Mucosa of descending colon (tissue), 3 donors: Measurements from ENCODE around the gene ATP1B1. TPM values are rescaled to one million over a fixed set of nuclear protein-coding genes. Genes with fewer than 3 reads are reported as not detected.

Experiments
- ATAC-seq: fragments of 200-7000 bp; cut with Tn5 transposase; one replicate; pipeline ENCODE4 v1.9.1; 2020; ENCODE audit warnings: mild to moderate bottlenecking, moderate library complexity
- DNase-seq, 3 donors: peaks; one replicate each; pipeline ENCODE4 v3.0.0-alpha.2; 2020
- H3K36me3 ChIP-seq: fragments of 200-600 bp; one replicate; pipeline ENCODE4 v1.8.0; 2021; ENCODE audit warnings: low read depth, mild to moderate bottlenecking
- H3K4me1 ChIP-seq: fragments of 200-600 bp; one replicate; pipeline ENCODE4 v1.8.0; 2021; ENCODE audit warnings: low read depth, mild to moderate bottlenecking
- H3K4me3 ChIP-seq: fragments of 200-600 bp; one replicate; pipeline ENCODE4 v1.8.0; 2021; ENCODE audit warnings: mild to moderate bottlenecking
- H3K9me3 ChIP-seq: fragments of 200-600 bp; one replicate; pipeline ENCODE4 v1.8.0; 2021; ENCODE audit warnings: mild to moderate bottlenecking
- intact Hi-C, 2 donors: fragments of 100-400 bp; cut with DNase I in 1 of 2; cut with micrococcal nuclease in 1 of 2; formaldehyde crosslinking; loops; one replicate each; pipeline versions ENCODE4 v1.11.0 to v1.11.1; 2022; cut with DNase I, micrococcal nuclease
- total RNA-seq, 3 donors: library from RNA; stranded (reverse); fragmentation: NEBNext Ultra II Directional in 2 of 3; extraction: Animal tissue kit (Norgen Biotek cat#: 25700) in 2 of 3; gene quantifications; one replicate each; pipeline versions ENCODE4 v1.2.1 to v1.2.4, GENCODE V29; 2021 to 2023
- TF ChIP-seq, protein P1 (sequence below): fragments of 200-600 bp; IDR thresholded peaks from one replicate; pipeline ENCODE4 v1.8.0; 2022; ENCODE audit warnings: antibody characterized with exemption, mild to moderate bottlenecking
- donor health status: DM: no; HTN: no; CAD: no; lungs with moderate emphysema.
- donor health status: DM: no; HTN: no; CAD: no.
- donor health status: DM: no; HTN: yes; CAD: no.

ATP1B1 gene
- total RNA-seq, 3 donors from 2014 or later: 342 to 860 (median 744) TPM

DNA sequence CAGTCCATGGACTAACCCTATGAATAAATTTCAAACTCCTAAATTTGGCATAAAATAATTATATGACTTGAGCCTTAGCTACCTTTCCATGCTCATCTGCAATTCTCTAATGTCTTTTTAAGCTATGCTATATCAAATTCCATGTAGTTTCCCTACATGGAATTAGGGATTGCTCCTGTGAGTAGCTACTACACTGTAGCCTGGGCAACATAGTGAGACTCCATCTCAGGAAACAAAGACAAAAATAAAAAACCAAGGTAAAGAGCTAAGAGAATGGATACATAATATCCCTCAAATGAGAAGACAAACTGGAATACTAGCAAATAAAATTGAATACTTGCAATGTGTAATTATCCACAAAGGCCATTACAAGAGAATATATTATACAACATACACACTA is 37.5 kb downstream of the ATP1B1 start:
- peaks cover 4% of the 10 kb centered on the region for H3K4me1 ChIP-seq

GRCh38 chr1:169144941-169145626 is 38.6 kb downstream of the ATP1B1 start:
- peaks cover 4% of the 10 kb centered on the region for H3K4me1 ChIP-seq

More for the DNA sequence above, 37.5 kb downstream of the ATP1B1 start:
- Histone ChIP-seq H3K4me3 (no peak overlapping the region), H3K9me3 (no peaks in the 10 kb centered on the region), H3K36me3 (no peaks in the 10 kb centered on the region)
- no peak for ATAC-seq
- TF ChIP-seq, protein P1, sequence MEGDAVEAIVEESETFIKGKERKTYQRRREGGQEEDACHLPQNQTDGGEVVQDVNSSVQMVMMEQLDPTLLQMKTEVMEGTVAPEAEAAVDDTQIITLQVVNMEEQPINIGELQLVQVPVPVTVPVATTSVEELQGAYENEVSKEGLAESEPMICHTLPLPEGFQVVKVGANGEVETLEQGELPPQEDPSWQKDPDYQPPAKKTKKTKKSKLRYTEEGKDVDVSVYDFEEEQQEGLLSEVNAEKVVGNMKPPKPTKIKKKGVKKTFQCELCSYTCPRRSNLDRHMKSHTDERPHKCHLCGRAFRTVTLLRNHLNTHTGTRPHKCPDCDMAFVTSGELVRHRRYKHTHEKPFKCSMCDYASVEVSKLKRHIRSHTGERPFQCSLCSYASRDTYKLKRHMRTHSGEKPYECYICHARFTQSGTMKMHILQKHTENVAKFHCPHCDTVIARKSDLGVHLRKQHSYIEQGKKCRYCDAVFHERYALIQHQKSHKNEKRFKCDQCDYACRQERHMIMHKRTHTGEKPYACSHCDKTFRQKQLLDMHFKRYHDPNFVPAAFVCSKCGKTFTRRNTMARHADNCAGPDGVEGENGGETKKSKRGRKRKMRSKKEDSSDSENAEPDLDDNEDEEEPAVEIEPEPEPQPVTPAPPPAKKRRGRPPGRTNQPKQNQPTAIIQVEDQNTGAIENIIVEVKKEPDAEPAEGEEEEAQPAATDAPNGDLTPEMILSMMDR: no peak
- intact Hi-C loops: no loop called here
- no peak for DNase-seq

GRCh38 chr1:169146576-169147214 is 40.2 kb downstream of the ATP1B1 start:
- Histone ChIP-seq H3K4me1 (peaks cover 4% of the 10 kb centered on the region), H3K4me3 (no peak overlapping the region), H3K9me3 (no peaks in the 10 kb centered on the region), H3K36me3 (no peaks in the 10 kb centered on the region)
- no peak for DNase-seq
- TF ChIP-seq, protein P1: no peak
- no peak for ATAC-seq
- intact Hi-C loops: no loop called here

More at GRCh38 chr1:169144941-169145626, 38.6 kb downstream of the ATP1B1 start:
- TF ChIP-seq, protein P1: no peak
- no peaks in the 10 kb centered on the region for H3K36me3 ChIP-seq
- DNase-seq (no peak), ATAC-seq (no peak)
- no peaks in the 10 kb centered on the region for H3K9me3 ChIP-seq
- intact Hi-C loops: no loop called here
- no peak overlapping the region for H3K4me3 ChIP-seq

- DNase-seq (peak in 1 of 3 donors; percentile 52), ATAC-seq (peak; percentile 82)
- H3K4me1 ChIP-seq: peaks cover 4% of the 10 kb centered on the region
- TF ChIP-seq, protein P1: no peak
- H3K9me3 ChIP-seq: no peaks in the 10 kb centered on the region
- no peaks in the 10 kb centered on the region for H3K36me3 ChIP-seq
- intact Hi-C loops: no loop called here
- H3K4me3 ChIP-seq: no peak overlapping the region
Measured at GRCh38 chr1:169148472-169149252, 42.2 kb downstream of the ATP1B1 start.

- intact Hi-C loops: no loop called here
- H3K4me3 ChIP-seq: no peak overlapping the region
- H3K4me1 ChIP-seq: peaks cover 4% of the 10 kb centered on the region
- ATAC-seq (no peak), DNase-seq (no peak)
- TF ChIP-seq, protein P1: no peak
- H3K36me3 ChIP-seq: no peaks in the 10 kb centered on the region
- H3K9me3 ChIP-seq: no peaks in the 10 kb centered on the region
Measured at GRCh38 chr1:169149555-169150286, 43.2 kb downstream of the ATP1B1 start.
